H1 (cell line): ENCODE measurements around the gene TMEM165. TPM values are rescaled to one million over a fixed set of nuclear protein-coding genes. Genes with fewer than 3 reads are reported as not detected.

Source experiments
- GABPA ChIP-seq: IDR thresholded peaks from 2 replicates; pipeline ENCODE4 v1.6.1; 2011; ENCODE audit warnings: mild to moderate bottlenecking, low read length, moderate library complexity, borderline replicate concordance; ENCODE audit not compliant: insufficient read depth
- NANOG ChIP-seq: IDR thresholded peaks from 2 replicates; pipeline ENCODE4 v1.6.1; 2011; ENCODE audit warnings: low read length, low read depth, mild to moderate bottlenecking, inconsistent platforms; ENCODE audit not compliant: insufficient read depth, poor library complexity, severe bottlenecking
- SP1 ChIP-seq: IDR thresholded peaks from 2 replicates; pipeline ENCODE4 v1.6.1; 2011; ENCODE audit warnings: low read depth, low read length
- ZNF274 ChIP-seq: IDR thresholded peaks from 2 replicates; pipeline ENCODE4 v1.7.0; 2012; ENCODE audit warnings: low read length, borderline replicate concordance; ENCODE audit errors: extremely low read depth
- polyA plus RNA-seq, 7 experiments: library from polyadenylated mRNA; depleted of rRNA in 3 of 7; stranded (reverse) in 5 of 7; unstranded in 2 of 7; fragments of >200 nt in 5 of 7; fragments of 200-250 nt in 2 of 7; gene quantifications; 1 replicate in 5 of 7; 2 replicates in 1 of 7; 4 replicates in 1 of 7; pipeline versions ENCODE4 v1.2.1 to v1.2.3, GENCODE V29; 2011 to 2013; ENCODE audit warnings: missing spikeins in 2 of 7, mixed read lengths in 2 of 7
- total RNA-seq: library from RNA; stranded (reverse); fragmentation: NEBNext Ultra II Directional; extraction: Animal tissue kit (Norgen Biotek cat#: 25700); gene quantifications from 2 replicates; pipeline ENCODE4 v1.2.1, GENCODE V29; 2021

Gene TMEM165
- total and polyA plus RNA-seq, 2 of the 8 experiments (the other 6 are each of a cell fraction or from before 2014, with no cell fraction given): 85.5 to 125 TPM

GRCh38 chr4:55363691-55364351 lies 31.9 kb upstream of the TMEM165 start (continued):
- TF ChIP-seq SP1: no peak
- TF ChIP-seq GABPA: no peak
- no peak for TF ChIP-seq NANOG
- TF ChIP-seq ZNF274: no peak
- TF ChIP-seq, all 59 proteins: peak for 0
